IPS-15b (cell line): ENCODE measurements around the gene PLLP.

Experiments used
- H3K27me3 ChIP-seq: one replicate; pipeline ENCODE4 v1.6.1; 2013; ENCODE audit warnings: low read length; ENCODE audit not compliant: control insufficient read depth, insufficient read depth
- H3K36me3 ChIP-seq: one replicate; pipeline ENCODE4 v1.6.1; 2013; ENCODE audit warnings: low read length; ENCODE audit not compliant: control insufficient read depth, insufficient read depth
- H3K4me1 ChIP-seq: one replicate; pipeline ENCODE4 v1.6.1; 2013; ENCODE audit warnings: mild to moderate bottlenecking, low read length; ENCODE audit not compliant: control insufficient read depth, insufficient read depth
- H3K4me3 ChIP-seq: one replicate; pipeline ENCODE4 v1.5.1; 2013; ENCODE audit warnings: low read depth, low read length
- H3K9ac ChIP-seq: one replicate; pipeline ENCODE4 v1.6.1; 2013; ENCODE audit warnings: low read depth, mild to moderate bottlenecking, low read length
- H3K9me3 ChIP-seq: one replicate; pipeline ENCODE4 v1.6.1; 2013; ENCODE audit warnings: mild to moderate bottlenecking, low read length; ENCODE audit not compliant: control insufficient read depth, insufficient read depth

PLLP gene

DNA sequence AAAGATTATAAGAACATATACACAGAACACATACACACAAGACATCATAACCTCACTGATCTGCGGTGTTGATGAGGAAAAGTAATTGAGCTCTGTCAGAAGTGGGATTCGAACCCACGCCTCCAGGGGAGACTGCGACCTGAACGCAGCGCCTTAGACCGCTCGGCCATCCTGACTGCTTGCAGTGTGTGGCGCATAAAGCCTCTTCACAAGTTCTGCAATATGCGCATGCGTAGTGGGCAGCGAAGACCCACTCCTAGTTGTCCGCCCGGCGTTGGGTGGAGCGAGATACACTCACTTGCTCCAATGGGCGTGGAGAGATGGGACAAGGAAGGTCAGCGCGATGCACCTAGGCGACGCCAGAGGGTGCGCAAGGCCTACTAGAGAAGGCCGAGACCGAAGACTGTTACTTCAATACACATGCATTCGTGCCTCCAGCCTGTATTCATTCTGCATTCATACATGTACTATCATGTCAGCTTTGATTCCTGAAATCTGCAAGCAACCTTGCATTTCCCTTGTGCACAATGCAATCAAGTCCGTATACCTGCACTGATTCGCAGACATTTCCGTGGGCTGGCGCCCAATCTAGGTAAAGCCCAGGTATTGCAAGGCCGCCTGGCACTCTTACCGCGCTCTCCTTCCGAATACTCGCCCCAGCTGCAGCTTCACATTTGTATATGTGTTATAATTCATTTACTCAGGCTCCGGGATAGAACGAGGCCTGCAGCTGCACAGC, 16.1 kb upstream of the PLLP start:
- Histone ChIP-seq H3K27me3 (peaks cover 6% of the 10 kb centered on the region), H3K9ac (peak overlapping the region; percentile 76), H3K4me1 (peaks cover 4% of the 10 kb centered on the region), H3K36me3 (no peaks in the 10 kb centered on the region), H3K9me3 (no peaks in the 10 kb centered on the region), H3K4me3 (peak overlapping the region; percentile 92)

DNA sequence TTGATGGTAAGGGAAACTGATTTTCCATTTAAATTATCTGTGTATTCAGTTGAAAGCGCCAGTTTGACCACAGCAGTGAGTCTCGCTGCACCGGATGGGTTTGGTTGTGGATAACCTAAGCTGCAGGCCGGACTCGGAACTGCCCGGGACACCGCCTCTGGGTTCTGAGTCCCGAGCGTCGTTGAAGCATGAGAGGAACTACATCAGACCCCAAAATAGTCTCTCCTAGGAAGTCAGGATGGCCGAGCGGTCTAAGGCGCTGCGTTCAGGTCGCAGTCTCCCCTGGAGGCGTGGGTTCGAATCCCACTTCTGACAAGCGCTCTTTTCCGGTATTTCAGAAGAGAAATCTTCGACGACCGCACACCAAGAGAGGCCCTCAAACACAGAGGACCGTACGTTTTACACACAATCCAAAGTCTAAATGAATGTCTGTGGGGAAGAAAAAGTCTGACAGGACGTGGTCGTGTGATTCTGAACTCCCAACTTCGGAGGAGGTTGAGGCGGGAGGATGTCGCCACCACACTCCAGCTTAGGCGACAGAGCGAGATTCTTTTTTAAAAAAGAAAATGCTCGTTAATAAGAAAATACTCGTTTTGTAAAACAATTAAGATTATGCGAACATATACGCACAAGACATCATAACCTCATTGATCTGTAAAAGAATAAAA, 15.4 kb upstream of the PLLP start:
- Histone ChIP-seq H3K4me3 (peak overlapping the region; percentile 92), H3K27me3 (peaks cover 6% of the 10 kb centered on the region), H3K4me1 (peaks cover 4% of the 10 kb centered on the region), H3K36me3 (no peaks in the 10 kb centered on the region), H3K9me3 (no peaks in the 10 kb centered on the region), H3K9ac (peak overlapping the region; percentile 19)

DNA sequence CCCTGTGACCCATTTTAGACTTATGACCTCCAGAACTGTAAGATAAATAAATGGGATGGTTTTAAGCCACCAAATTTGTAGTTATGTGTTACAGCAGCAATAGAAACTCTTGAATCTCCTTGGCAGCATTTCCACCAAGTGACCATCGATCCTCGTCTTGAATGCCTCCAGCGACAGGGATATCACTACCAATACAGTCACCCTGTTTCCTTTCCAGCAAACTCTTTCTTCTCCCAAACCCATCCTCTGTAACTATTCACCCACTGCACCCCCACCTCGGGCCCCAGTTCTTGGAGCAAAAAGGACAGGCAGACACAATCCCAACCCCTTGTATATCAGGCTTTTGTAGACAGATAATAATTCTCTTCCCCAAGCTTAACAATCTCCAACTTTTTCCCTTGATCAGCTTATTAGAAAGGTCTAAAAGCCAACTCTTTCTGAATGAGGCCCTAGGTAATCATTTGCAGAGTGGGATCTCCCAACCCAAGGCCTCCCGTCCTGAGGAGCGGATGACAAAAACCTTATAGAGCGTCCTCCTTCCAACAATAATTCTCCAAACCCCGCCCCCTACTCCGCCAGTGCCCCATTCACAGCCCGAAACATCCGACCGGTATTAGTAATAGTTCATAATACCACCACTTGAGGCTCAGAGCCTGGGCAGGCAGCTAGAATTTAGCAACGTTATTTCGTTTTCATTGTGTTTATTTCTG, 14.7 kb upstream of the PLLP start:
- H3K36me3 ChIP-seq = no peaks in the 10 kb centered on the region
- peak overlapping the region; percentile 92 for H3K4me3 ChIP-seq
- no peaks in the 10 kb centered on the region for H3K9me3 ChIP-seq
- peak overlapping the region; percentile 19 for H3K9ac ChIP-seq
- peaks cover 6% of the 10 kb centered on the region for H3K27me3 ChIP-seq
- peaks cover 4% of the 10 kb centered on the region for H3K4me1 ChIP-seq

DNA sequence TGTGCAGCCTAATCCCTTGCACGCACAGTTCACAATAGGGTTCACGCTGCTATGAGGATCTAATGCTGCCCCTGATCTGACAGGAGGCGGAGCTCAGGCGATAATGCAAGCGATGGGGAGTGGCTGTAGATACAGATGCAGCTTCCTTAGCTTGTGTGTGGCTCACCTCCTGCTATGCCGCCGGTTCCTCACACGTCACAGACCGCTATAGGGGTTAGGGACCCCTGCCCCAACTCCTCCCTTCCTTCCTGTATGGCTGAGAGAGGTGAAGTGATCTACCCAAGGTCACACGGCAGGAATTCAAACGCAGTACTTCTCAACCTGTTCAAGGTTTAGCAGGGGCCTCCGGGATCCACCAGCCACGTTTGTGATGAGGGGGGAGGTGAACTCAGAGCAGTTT, 13.4 kb upstream of the PLLP start:
- Histone ChIP-seq H3K27me3 (peaks cover 6% of the 10 kb centered on the region), H3K36me3 (no peaks in the 10 kb centered on the region), H3K4me3 (peak overlapping the region; percentile 11), H3K9ac (no peak overlapping the region), H3K4me1 (peaks cover 4% of the 10 kb centered on the region), H3K9me3 (no peaks in the 10 kb centered on the region)

DNA sequence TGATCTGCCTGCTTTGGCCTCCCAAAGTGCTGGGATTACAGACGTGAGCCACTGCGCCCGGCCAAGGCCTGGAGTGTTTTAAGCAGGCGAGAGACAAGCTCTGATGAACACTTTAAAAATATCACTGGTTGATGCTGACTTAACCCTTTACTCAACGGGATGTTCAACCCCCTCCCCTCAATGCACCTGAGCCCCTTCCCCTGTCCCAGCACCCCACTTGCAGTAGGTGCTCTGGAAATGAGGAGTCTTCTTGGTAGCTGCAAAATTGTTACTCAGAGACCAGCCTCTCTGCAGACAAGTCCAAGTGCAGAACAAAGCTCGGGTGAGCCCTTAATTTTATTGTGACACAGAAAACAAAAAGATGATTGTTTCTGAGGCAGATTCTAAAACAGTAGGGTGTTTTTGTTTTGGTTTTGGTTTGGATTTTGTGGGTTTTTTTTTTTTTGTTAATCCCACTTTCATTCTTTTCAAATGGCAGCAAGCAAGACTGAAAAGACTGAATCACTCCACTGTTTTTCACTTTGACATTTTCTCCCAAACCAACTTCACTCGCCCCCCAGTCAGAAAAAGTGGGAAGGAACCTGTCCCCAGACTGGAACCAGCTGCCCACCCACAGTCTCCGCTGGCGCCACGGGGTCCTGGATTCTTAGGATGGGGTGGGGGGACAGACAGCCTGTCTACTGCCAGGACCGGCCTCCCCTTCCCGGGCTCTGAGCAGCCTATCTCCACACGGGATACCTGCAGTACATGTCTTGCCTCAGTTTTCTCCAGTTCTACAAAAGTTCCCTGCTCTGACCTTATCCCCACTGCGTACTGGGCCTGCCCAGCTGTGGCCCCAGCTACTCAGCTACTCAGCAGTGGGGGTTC, 5.2 kb upstream of the PLLP start:
- H3K4me3 ChIP-seq = no peak overlapping the region
- no peaks in the 10 kb centered on the region for H3K9me3 ChIP-seq
- H3K4me1 ChIP-seq = peaks cover 2% of the 10 kb centered on the region
- H3K9ac ChIP-seq = no peak overlapping the region
- no peaks in the 10 kb centered on the region for H3K36me3 ChIP-seq
- H3K27me3 ChIP-seq = peaks cover 9% of the 10 kb centered on the region

DNA sequence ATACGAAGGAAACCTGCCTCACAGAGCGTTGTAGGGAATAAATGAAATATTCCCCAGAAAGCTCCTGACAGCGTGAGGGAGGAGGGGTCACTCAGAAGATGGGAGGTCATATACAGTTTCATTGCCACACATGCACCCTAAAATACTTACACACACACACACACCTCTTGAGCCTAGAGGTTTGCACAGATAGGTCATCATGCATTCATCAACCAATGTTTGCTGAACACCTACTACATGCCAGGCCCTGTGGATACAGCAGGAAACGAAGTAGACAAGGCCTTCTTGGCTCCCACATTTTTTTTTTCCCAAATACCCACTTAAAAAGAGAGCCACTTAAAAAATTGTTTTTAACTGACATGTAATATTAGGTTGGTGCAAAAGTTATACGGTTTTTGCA, 907 bp upstream of the PLLP start:
- no peaks in the 10 kb centered on the region for H3K36me3 ChIP-seq
- H3K4me1 ChIP-seq = peaks cover 2% of the 10 kb centered on the region
- H3K9ac ChIP-seq = no peak overlapping the region
- peaks cover 36% of the 10 kb centered on the region for H3K27me3 ChIP-seq
- H3K4me3 ChIP-seq = peak overlapping the region; percentile 68
- no peaks in the 10 kb centered on the region for H3K9me3 ChIP-seq

DNA sequence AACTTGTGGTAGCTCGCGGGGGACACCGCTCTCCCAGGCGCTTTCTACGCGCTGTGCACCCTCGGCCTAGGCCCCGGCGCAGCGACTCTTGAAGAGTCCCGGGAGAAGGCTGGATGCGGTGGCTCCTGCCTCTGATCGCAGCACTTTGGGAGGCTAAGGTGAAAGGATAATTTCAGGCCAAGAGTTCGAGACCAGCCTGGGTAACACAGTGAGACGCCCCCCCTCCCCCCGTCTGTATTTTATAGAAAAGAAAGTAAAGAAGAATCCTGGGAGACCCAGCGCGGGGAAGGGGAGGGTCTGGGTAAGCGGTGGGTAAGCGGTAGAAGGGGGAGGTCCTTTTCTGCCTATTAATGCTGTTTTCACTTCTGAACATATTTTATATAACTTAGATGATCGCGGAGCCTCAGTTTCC, 486 bp upstream of the PLLP start:
- H3K4me1 ChIP-seq = peaks cover 2% of the 10 kb centered on the region
- H3K4me3 ChIP-seq = peak overlapping the region; percentile 68
- no peaks in the 10 kb centered on the region for H3K9me3 ChIP-seq
- H3K27me3 ChIP-seq = peaks cover 36% of the 10 kb centered on the region
- peak overlapping the region; percentile 54 for H3K9ac ChIP-seq
- H3K36me3 ChIP-seq = no peaks in the 10 kb centered on the region

DNA sequence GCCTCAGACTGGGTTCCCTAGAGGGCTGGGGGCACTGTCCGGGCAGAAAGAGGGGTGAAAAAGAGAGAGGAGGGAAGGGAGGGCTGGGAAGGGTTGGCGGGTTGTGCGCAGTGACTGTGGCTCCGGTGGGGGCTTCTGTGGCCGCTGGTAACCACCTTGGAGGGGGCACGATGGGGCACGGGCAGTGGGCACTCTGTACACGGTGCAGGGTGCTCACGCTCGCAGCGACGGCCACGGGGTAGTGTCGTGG, 588 bp downstream of the PLLP start:
- H3K27me3 ChIP-seq = peaks cover 36% of the 10 kb centered on the region
- H3K36me3 ChIP-seq = no peaks in the 10 kb centered on the region
- H3K9ac ChIP-seq = peak overlapping the region; percentile 37
- peak overlapping the region; percentile 68 for H3K4me3 ChIP-seq
- H3K4me1 ChIP-seq = peaks cover 2% of the 10 kb centered on the region
- no peaks in the 10 kb centered on the region for H3K9me3 ChIP-seq

DNA sequence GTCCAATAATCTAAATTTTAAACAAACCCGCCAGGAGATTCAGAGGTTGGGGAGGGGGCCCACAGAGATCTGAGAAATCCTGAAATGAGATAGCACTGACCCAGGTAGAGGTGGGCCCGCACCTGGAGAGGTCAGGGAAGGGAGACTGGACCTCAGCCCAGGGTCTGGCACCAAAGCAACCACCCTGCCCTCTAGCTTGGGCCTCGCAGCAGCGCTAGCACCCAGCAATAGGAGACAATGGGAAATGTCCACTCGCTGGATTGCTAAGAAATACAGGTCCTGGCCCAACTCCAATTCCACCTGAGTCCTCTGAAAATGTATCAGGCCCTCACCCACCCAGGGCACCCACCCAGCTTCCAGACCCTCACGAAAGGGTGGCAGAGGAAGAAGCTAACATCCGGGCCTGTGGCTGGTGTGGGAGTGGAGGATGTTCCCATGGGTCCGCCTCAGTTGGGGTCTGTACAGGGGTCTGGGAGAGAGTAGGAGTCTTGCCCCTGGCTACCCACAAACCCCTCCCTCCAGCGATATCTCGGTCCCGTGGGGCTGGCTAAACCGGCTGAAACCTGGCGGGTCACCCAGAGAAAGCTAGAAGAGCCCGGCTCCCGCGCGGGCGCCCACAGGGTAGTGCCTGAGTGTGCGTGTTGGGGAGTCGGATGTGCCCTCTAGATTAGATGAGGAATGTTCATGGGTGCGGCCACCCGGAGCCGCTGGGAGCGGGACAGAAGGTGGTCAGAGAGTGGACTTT, 1.1 kb downstream of the PLLP start:
- Histone ChIP-seq H3K27me3 (peaks cover 36% of the 10 kb centered on the region), H3K36me3 (no peaks in the 10 kb centered on the region), H3K9me3 (no peaks in the 10 kb centered on the region), H3K9ac (no peak overlapping the region), H3K4me3 (peak overlapping the region; percentile 68), H3K4me1 (peaks cover 2% of the 10 kb centered on the region)

DNA sequence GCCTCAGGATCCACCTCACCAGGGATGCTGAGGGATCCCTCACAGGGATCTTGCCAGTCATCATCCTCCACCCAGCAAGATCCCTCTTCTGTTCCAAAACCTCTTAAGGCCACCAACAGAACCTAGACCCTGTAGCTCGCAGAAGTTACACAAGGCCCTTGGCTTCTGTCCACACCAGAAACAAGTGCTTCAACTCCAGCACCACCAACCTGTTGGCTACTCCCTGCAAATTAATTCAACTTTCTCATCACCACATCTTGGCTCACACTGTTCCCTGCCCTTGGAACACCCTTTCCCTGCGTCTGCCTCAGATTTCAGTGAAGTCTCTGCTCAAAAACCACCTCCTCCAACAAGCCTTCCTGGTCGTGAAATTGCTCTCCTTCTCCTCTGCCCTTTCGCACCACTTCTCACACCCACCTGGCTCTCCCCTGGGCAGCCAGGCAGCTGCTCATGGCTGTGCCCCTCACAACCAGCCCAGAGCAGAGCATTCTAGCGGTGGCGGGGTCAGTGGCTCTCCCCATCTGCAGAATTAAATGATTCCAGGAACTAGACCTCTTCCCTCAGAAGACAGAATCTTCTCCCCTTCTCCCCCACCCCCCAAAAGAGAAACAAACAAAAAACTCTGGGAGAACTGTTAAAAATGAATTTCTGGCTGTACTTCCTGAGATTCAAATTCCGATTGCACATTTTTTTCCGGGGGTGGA, 1.8 kb downstream of the PLLP start:
- peaks cover 2% of the 10 kb centered on the region for H3K4me1 ChIP-seq
- no peaks in the 10 kb centered on the region for H3K36me3 ChIP-seq
- peaks cover 36% of the 10 kb centered on the region for H3K27me3 ChIP-seq
- H3K9ac ChIP-seq = no peak overlapping the region
- H3K4me3 ChIP-seq = no peak overlapping the region
- H3K9me3 ChIP-seq = no peaks in the 10 kb centered on the region
